ENCODE data around the gene CARS1.
"Not testable (repeated sequence)": the region's sequence is repeated elsewhere in the genome, so short reads cannot be mapped to it uniquely, and the experiment has no call there.

The CARS1 gene

GRCh38 chr11:3089236-3090061 lies 32.2 kb upstream of the CARS1 start:
- DNase-seq: no peak

DNA sequence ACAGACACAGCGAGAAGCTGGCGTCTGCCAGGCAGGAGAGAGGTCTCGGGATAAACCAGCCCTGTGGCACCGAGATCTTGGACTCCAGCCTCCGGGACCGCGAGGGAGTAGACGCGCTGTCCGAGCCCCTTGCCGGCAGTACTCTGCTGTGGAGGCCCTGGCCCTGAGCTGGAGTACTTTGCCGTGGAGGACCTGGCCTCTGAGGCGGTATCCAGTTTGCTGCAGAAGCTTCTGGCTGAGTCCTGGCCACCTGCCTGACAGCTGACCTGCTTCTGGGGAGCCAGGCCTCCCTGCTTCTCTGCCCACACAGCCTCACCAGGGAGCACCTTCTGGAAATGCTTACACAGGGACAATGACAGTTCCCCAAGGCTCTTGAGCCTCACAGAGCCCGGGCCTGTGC lies 31.6 kb upstream of the CARS1 start:
- DNase-seq: no peak

DNA sequence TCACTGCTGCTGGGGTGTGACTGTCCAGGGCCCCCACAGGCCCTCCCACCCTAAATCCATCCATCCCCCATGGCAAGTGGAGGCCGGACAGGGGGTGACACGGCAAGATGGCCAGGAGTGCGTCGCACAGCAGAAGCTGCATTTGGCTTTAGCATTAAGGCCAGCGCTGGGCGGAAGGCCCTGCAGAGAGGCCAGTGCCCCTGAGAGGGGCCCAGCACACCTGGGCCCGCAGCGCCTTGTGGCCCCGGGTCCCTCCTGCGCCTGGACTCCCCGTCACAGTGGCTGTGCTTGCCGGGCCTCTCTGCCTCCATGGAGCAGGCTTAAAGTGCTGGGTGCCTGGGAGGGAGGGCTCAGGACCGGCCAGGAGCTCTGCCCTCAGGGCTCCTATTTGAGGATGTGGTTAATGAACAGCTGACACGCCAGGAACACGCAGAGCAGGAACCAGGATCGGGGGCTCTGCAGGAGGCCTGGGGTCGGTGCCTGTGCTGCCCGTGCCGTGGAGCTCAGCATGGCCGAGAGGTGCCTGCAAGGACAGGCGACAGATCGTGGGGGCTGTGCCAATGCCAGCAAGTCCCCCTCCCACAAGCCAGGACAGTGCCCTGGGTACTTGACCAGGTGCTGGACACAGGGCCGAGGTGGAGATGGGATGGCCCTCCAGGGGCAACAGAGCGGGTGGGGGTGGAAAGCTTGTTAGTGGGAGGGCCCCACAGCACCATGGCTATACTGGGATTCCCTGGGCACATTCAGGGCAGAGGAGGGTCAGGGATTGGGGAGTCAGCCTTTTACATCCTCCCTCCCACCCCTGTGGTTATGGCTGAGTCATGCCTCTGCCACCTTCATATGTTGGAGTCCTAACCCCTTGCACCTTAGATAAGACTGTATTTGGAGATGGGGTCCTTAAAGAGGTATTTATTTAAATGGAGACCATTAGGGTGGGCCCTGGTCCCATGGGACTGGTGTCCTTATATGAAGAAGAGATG lies 30.9 kb upstream of the CARS1 start:
- no peak for DNase-seq

DNA sequence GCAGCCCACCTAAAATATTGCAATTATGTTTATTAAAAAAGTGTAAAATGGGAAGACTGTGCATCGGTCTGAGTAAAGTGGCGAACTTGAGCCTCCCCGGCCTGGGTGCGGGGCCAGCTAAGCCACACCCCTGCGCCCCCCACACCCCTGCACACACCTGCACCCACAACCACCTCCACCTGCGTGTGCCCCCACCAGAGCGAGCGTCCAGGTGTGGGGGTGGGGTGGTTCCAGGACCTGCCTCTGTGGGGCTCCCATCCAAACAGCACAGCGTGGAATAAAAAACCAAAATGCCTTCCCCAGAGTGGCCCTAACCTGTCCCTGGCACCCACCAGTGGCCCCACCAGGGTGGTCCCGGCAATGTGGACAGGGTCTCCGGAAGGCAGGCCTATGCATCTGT lies 30.1 kb upstream of the CARS1 start:
- no peak for DNase-seq

GRCh38 chr11:3086671-3087150 lies 29.5 kb upstream of the CARS1 start:
- no peak for DNase-seq

- no peak for DNase-seq
These were observed 28.9 kb upstream of the CARS1 start for GRCh38 chr11:3086114-3086513.

- no peak for DNase-seq
These were observed 27.8 kb upstream of the CARS1 start for GRCh38 chr11:3085052-3085451.

- DNase-seq: no peak
These were observed 26.1 kb upstream of the CARS1 start for GRCh38 chr11:3083321-3083720.

DNA sequence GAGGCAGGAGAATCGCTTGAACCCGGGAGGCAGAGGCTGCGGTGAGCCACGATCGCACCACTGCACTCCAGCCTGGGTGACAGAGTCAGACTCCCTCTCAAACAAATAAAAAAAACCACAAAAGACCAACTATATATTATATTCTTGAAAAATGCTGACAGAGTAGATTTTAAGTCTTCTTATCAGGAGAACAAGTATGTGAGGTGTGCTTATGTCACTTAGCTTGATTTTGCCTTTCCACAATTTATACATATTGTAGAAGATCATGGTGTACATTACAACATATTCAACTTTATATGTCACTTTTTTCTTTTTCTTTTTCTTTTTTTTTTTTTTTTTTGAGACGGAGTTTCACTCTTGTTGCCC lies 24.1 kb upstream of the CARS1 start:
- no peak for DNase-seq

GRCh38 chr11:3080733-3081385 lies 23.6 kb upstream of the CARS1 start:
- DNase-seq: no peak

DNA sequence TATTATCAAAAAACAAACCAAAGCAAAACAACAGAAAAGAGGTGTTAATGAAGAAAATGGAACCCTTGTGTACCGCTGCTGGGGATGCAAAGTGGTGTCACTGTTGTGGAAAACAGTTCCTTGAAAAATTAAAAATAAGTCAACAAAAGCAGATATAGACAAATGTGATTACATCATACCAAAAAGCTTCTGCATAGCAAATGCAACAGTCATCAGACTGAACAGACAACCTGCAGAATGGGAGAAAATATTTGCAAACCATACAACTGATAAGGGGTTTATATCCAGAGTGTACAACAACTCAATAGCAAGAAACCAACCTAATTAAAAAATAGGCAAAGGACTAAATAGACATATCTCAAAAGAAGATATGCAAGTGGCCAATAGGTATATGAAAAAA lies 22.9 kb upstream of the CARS1 start:
- DNase-seq: no peak

- no peak for DNase-seq
These were observed 20.7 kb upstream of the CARS1 start for GRCh38 chr11:3077846-3078440.

- DNase-seq: no peak
These were observed 20.1 kb upstream of the CARS1 start for GRCh38 chr11:3077189-3077836.

GRCh38 chr11:3074912-3075589 lies 17.8 kb upstream of the CARS1 start:
- DNase-seq: no peak

- no peak for DNase-seq
These were observed 15.8 kb upstream of the CARS1 start for GRCh38 chr11:3073029-3073435.

- DNase-seq: no peak
These were observed 12.2 kb upstream of the CARS1 start for GRCh38 chr11:3069425-3069824.

- DNase-seq: not testable (repeated sequence)
These were observed 9.1 kb upstream of the CARS1 start for GRCh38 chr11:3066308-3066707.

DNA sequence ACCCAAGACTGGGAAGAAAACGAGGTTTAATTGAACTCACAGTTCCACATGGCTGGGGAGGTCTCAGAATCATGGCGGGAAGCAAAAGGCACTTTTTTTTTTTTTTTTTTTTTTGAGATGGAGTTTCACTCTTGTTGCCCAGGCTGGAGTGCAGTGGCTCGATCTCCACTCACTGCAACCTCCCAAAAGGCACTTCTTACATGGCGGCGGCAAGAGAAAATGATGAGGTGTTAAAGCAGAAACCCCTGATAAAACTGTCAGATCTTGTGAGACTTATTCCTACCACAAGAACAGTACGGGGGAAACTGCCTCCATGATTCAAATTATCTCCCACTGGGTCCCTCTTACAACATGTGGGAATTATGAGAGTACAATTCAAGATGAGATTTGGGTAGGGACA lies 7.5 kb upstream of the CARS1 start:
- DNase-seq: not testable (repeated sequence)

GRCh38 chr11:3063876-3064275 lies 6.7 kb upstream of the CARS1 start:
- DNase-seq: not testable (repeated sequence)

- not testable (repeated sequence) for DNase-seq
These were observed 6.2 kb upstream of the CARS1 start for GRCh38 chr11:3063432-3063831.

DNA sequence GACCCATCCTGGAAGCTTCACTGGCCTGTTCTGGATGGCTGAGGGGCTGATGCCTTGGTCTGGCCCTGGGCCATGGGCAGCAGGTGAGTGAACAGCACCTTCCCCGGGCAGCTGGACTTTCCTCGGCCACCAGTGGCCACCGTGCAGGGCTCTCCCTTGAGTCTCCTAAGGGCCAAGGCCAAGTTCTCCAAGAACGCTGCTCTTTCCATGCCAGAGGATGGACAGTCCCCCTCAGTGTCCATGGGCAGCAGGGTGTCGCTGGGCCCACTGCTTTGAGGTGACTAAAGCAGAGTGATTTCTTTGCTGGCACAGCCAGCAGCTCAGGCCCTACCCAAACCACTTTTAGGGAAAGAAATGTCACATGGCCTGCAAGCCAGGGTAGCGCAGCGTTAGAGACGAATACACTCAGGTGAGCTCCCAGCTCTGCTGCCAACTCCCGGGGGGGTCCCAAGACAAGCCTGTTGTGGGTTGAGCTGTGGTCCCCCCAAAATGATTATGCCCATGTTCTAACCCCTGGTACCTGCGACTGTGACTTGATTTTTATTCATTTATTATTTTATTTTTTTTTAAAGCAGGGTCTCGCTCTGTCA lies 3.3 kb upstream of the CARS1 start:
- no peak for DNase-seq
